Astrocyte (in vitro differentiated cells and primary cell): Measurements from ENCODE around the gene PNKD.

Experiments
- CTCF ChIP-seq: IDR thresholded peaks from 2 replicates; pipeline ENCODE4 v1.5.1; 2011; ENCODE audit warnings: low read depth, mild to moderate bottlenecking, inconsistent platforms, low read length, moderate library complexity; ENCODE audit not compliant: insufficient read depth
- EZH2 ChIP-seq: IDR thresholded peaks from 2 replicates; pipeline ENCODE4 v1.6.1; 2012; ENCODE audit warnings: mild to moderate bottlenecking, low read length, inconsistent platforms; ENCODE audit not compliant: insufficient read depth

GRCh38 chr2:218362606-218363005 lies 92.3 kb downstream of the PNKD start:
- TF ChIP-seq EZH2 (no peak), CTCF (no peak)
